CD4-positive, alpha-beta T cell (primary cell): Measurements from ENCODE around the gene PRKCSH. TPM values are rescaled to one million over a fixed set of nuclear protein-coding genes. Genes with fewer than 3 reads are reported as not detected.

ENCODE experiments used
- ATAC-seq: fragments of 200-7000 bp; cut with Tn5 transposase; one replicate; pipeline ENCODE4 v1.10.0; 2022; ENCODE audit warnings: mild to moderate bottlenecking; ENCODE audit not compliant: poor library complexity
- CTCF ChIA-PET: fragments of 350-600 bp; sonication (Branson Sonifier 250); formaldehyde crosslinking; loops from one replicate; lab custom pipeline; 2021; ENCODE audit warnings: antibody characterized with exemption, inconsistent platforms; lab: Charles Lee
- POLR2A ChIA-PET: fragments of 350-600 bp; sonication (Branson Sonifier 250); formaldehyde crosslinking; loops from one replicate; lab custom pipeline; 2021; ENCODE audit warnings: antibody characterized with exemption, inconsistent platforms; lab: Charles Lee
- DNase-seq, 14 experiments: peaks; one replicate each; pipeline ENCODE4 v3.0.0-alpha.2; 2013 to 2020; ENCODE audit warnings: mixed read lengths in 2 of 14
- H3K27ac ChIP-seq, 2 donors: one replicate each; pipeline versions ENCODE4 v1.5.1 to v1.7.0; 2013; ENCODE audit warnings: low read length in 2 of 2, low read depth in 1 of 2, mild to moderate bottlenecking in 1 of 2
- H3K27me3 ChIP-seq, 2 experiments: 1 replicate in 1 of 2; 2 replicates in 1 of 2; pipeline versions ENCODE4 v1.6.1 to v1.7.0; 2013; ENCODE audit warnings: low read length in 2 of 2, control low read depth in 1 of 2, mild to moderate bottlenecking in 1 of 2, moderate library complexity in 1 of 2; ENCODE audit not compliant: insufficient read depth in 2 of 2, control insufficient read depth in 1 of 2
- H3K36me3 ChIP-seq: one replicate; pipeline ENCODE4 v1.6.1; 2013; ENCODE audit warnings: low read length, control low read depth; ENCODE audit not compliant: insufficient read depth
- H3K4me1 ChIP-seq: one replicate; pipeline ENCODE4 v1.6.1; 2013; ENCODE audit warnings: low read length, control low read depth; ENCODE audit not compliant: insufficient read depth
- H3K4me3 ChIP-seq: one replicate; pipeline ENCODE4 v1.5.1; 2013; ENCODE audit warnings: mild to moderate bottlenecking, low read length, moderate library complexity
- H3K9me3 ChIP-seq, 2 experiments: 1 replicate in 1 of 2; 2 replicates in 1 of 2; pipeline versions ENCODE4 v1.6.1 to v1.7.0; 2013; ENCODE audit warnings: low read length in 2 of 2, mild to moderate bottlenecking in 2 of 2, control low read depth in 1 of 2, moderate library complexity in 1 of 2; ENCODE audit not compliant: control insufficient read depth in 1 of 2, insufficient read depth in 1 of 2
- H3K27ac Mint-ChIP-seq: one replicate; pipeline ENCODE4 v1.8.0; 2020; ENCODE audit warnings: mixed read lengths
- H3K27me3 Mint-ChIP-seq: one replicate; pipeline ENCODE4 v1.8.0; 2021; ENCODE audit warnings: mixed read lengths
- H3K36me3 Mint-ChIP-seq: one replicate; pipeline ENCODE4 v1.8.0; 2021; ENCODE audit warnings: low read depth, mixed read lengths
- H3K4me1 Mint-ChIP-seq: one replicate; pipeline ENCODE4 v1.8.0; 2021; ENCODE audit warnings: low read depth, mixed read lengths
- H3K4me3 Mint-ChIP-seq: one replicate; pipeline ENCODE4 v1.8.0; 2020; ENCODE audit warnings: mild to moderate bottlenecking, mixed read lengths
- H3K9me3 Mint-ChIP-seq: one replicate; pipeline ENCODE4 v1.8.0; 2020; ENCODE audit warnings: mixed read lengths
- intact Hi-C, 2 experiments: fragments of 100-400 bp; cut with DNase I in 1 of 2; cut with micrococcal nuclease in 1 of 2; formaldehyde crosslinking; loops; one replicate each; pipeline versions ENCODE4 v1.15.1 to v1.9.0; 2023 to 2025; cut with DNase I, micrococcal nuclease
- total RNA-seq, 174 experiments: library from RNA in 2 of 174; stranded (reverse) in 2 of 174; gene quantifications; one replicate each; pipeline ENCODE4 v1.2.3 and lab custom pipeline; 2021 to 2026
- TF ChIP-seq, protein P1 (sequence below): fragments of 200-600 bp; IDR thresholded peaks from one replicate; pipeline ENCODE4 v1.8.0; 2022; ENCODE audit warnings: antibody characterized with exemption, mild to moderate bottlenecking

PRKCSH gene
- total RNA-seq, 2 experiments from 2014 or later = 257 to 260 TPM

DNA sequence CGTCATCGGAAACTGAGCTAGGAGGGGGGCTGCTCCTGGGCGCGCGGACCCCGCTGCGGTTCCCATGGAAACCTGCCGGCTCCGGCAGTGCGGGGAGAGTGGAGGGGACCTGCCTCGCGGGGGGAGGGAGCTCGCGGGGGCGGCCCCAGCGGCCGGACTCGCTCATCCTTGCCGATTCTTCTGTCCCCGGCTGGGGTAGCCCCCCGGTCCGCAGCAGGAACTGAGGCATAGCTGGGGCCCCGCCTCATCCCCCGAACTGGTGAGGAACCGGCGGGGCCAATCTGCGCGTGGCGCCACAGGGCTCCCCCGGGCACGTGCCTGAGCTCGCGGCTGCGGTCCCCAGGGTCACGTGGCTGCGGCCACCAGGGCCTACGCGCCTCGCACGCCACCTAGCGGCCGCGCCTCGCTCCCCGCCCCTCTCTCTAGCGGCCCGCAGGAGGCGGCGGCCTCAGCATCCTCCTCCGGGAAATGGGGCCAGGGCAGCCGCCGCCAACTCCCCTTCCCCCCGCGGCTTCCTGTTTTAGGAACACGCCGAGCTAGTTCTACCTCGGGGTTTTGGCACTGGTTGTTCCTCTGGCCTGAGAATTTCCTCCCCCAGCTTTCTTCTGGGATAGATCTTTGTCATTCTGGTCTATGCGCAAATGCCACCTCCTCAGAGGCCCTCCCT lies 47.1 kb downstream of the PRKCSH start:
- Mint-ChIP-seq H3K27ac (no peak overlapping the region), H3K27me3 (peaks cover 52% of the 10 kb centered on the region), H3K4me3 (peak overlapping the region; percentile 2), H3K9me3 (no peaks in the 10 kb centered on the region), H3K36me3 (peaks cover 8% of the 10 kb centered on the region), H3K4me1 (peaks cover 22% of the 10 kb centered on the region)
- DNase-seq = peak; percentile 58 to 95 (median 78)
- ATAC-seq = peak; percentile 73
- intact Hi-C loops = loop anchor here (1.0 to 10.0 kb wide), 9 partner anchors 23 to 345 kb away; partner anchors contain the start of genes ODAD3 (in 2 of the 2), PRKCSH (in 2 of the 2) and ZNF653 (in 1 of the 2)
- POLR2A ChIA-PET = interaction anchor here (0.6 to 2.0 kb wide), 9 partner anchors 10 to 242 kb away, joined by 3 to 15 read pairs (median 5); partner anchors contain the start of genes ECSIT, ODAD3, PRKCSH and SWSAP1
- TF ChIP-seq, protein P1, sequence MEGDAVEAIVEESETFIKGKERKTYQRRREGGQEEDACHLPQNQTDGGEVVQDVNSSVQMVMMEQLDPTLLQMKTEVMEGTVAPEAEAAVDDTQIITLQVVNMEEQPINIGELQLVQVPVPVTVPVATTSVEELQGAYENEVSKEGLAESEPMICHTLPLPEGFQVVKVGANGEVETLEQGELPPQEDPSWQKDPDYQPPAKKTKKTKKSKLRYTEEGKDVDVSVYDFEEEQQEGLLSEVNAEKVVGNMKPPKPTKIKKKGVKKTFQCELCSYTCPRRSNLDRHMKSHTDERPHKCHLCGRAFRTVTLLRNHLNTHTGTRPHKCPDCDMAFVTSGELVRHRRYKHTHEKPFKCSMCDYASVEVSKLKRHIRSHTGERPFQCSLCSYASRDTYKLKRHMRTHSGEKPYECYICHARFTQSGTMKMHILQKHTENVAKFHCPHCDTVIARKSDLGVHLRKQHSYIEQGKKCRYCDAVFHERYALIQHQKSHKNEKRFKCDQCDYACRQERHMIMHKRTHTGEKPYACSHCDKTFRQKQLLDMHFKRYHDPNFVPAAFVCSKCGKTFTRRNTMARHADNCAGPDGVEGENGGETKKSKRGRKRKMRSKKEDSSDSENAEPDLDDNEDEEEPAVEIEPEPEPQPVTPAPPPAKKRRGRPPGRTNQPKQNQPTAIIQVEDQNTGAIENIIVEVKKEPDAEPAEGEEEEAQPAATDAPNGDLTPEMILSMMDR = peak; percentile 82
- H3K9me3 ChIP-seq = peaks cover 0 to 25% of the 10 kb centered on the region in 2 experiments
- peaks cover 6% of the 10 kb centered on the region for H3K36me3 ChIP-seq
- peak overlapping the region; percentile 7 for H3K4me3 ChIP-seq
- peaks cover 27 to 35% of the 10 kb centered on the region in 2 experiments for H3K27me3 ChIP-seq
- CTCF ChIA-PET = interaction anchor here (0.6 to 1.8 kb wide), 16 partner anchors 9 to 412 kb away, joined by 3 to 28 read pairs (median 4); partner anchors contain the start of genes CCDC159, EPOR, ODAD3 and PRKCSH
- no peak overlapping the region for H3K27ac ChIP-seq
- H3K4me1 ChIP-seq = peaks cover 36% of the 10 kb centered on the region

DNA sequence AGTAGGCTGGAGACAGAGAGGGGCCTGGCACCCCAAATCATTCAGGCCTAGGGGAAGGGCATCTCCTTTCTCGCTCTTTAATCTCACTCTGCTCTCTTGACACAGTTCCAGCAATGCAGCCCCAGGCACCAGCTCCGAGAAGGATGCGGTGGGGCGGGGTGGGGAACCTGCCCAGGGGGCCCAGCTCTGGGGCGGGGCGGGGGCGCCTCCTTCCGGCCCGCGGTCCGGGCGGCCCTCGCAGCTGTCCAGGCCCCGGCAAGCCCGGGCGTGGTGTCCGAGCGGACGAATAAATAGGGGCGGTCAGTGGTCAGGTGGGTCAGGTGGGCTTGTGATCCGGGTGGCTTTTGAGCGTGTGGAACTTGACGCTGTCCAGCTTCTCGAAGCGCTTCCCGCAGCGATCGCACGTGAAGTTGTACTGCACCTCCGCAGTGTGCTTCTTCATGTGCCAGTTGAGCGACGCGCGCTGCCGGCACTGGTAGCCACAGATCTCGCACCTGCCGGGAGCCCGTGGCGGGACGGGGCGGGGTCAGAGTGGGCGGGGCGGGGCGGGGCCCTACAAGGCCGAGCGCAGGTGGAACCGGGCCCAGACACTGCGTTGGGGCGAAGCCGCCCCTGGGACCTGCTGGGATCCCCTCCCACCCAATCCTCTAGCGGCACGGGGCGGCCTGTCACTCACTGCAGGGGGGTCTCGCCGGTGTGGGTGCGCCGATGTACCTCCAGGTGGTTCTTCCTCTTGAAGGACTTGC lies 48.1 kb downstream of the PRKCSH start:
- Mint-ChIP-seq H3K4me3 (no peak overlapping the region), H3K27me3 (peaks cover 42% of the 10 kb centered on the region), H3K36me3 (peaks cover 8% of the 10 kb centered on the region), H3K9me3 (no peaks in the 10 kb centered on the region), H3K4me1 (peaks cover 22% of the 10 kb centered on the region), H3K27ac (no peak overlapping the region)
- POLR2A ChIA-PET = interaction anchor here (1.3 to 2.0 kb wide), 5 partner anchors 9 to 115 kb away, joined by 3 to 15 read pairs (median 5); partner anchors contain the start of genes ECSIT and SWSAP1
- intact Hi-C loops = loop anchor here (2.0 to 10.0 kb wide), 4 partner anchors 46 to 241 kb away; partner anchors contain the start of genes ODAD3 (in 2 of the 2) and PRKCSH (in 2 of the 2)
- ATAC-seq (no peak), DNase-seq (peak in 1 of 14 experiments; percentile 43)
- Histone ChIP-seq H3K36me3 (peaks cover 7% of the 10 kb centered on the region), H3K4me1 (peaks cover 36% of the 10 kb centered on the region), H3K9me3 (peaks cover 0 to 25% of the 10 kb centered on the region in 2 experiments), H3K27ac (no peak overlapping the region), H3K4me3 (no peak overlapping the region), H3K27me3 (peaks cover 24 to 31% of the 10 kb centered on the region in 2 experiments)
- TF ChIP-seq, protein P1 = no peak
- CTCF ChIA-PET = interaction anchor here (1.2 to 1.8 kb wide), 7 partner anchors 10 to 193 kb away, joined by 3 to 28 read pairs (median 6); partner anchors contain the start of genes EPOR and SWSAP1

DNA sequence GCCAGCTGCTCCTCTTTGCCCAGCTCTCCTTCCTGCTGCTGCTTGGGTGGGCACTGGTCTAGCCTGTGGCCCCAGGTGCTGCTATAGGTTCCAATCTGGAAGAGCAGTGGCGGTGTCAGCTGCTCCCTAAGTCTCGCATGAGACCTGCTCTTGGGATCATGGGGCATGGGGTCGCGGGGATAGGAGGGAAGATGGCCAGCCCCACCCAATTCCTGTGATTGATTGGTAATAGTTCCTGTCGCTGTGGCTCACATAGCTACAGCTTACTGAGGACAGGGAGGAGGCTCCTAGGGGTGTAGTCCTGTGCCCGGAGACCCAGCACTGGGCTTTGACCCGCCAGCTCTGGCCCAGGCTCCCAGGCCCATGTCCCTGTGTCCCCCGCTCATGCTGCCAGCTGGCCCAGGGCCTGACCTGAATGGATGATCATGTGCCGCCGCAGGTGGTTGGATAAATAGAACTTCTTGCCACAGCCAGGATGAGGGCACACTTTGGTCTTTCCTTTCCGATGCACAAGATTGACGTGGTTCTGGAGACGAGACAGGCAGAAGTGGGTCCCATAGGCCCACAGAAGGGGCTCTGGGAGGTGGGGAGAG lies 49.9 kb downstream of the PRKCSH start:
- TF ChIP-seq, protein P1 = no peak
- H3K27me3 Mint-ChIP-seq = peaks cover 34% of the 10 kb centered on the region
- intact Hi-C loops = loop anchor here in 1 of 2 experiments (10.0 kb wide), 1 partner anchor 51 kb away; the partner anchor contains the start of genes ODAD3 and PRKCSH
- H3K9me3 Mint-ChIP-seq = no peaks in the 10 kb centered on the region
- H3K36me3 Mint-ChIP-seq = peaks cover 10% of the 10 kb centered on the region
- Histone ChIP-seq H3K4me3 (no peak overlapping the region), H3K9me3 (peaks cover 0 to 21% of the 10 kb centered on the region in 2 experiments), H3K27me3 (peaks cover 18 to 20% of the 10 kb centered on the region in 2 experiments), H3K4me1 (peaks cover 27% of the 10 kb centered on the region), H3K36me3 (peaks cover 9% of the 10 kb centered on the region), H3K27ac (no peak overlapping the region)
- ATAC-seq (no peak), DNase-seq (no peak)
- ChIA-PET CTCF (interaction anchor here (0.6 kb wide), 1 partner anchor 192 kb away, joined by 3 read pairs; no protein-coding TSS in a partner anchor), POLR2A (no interaction called here)
- no peak overlapping the region for H3K4me3 Mint-ChIP-seq
- H3K27ac Mint-ChIP-seq = no peak overlapping the region
- peaks cover 22% of the 10 kb centered on the region for H3K4me1 Mint-ChIP-seq
